ENCODE measurements around the gene MAN1C1. TPM values are rescaled to one million over a fixed set of nuclear protein-coding genes. Genes with fewer than 3 reads are reported as not detected.
"Not testable (repeated sequence)": the region's sequence is repeated elsewhere in the genome, so short reads cannot be mapped to it uniquely, and the experiment has no call there.

Gene MAN1C1
- total RNA-seq, 1 donor from 2014 or later = 29.1 TPM

DNA sequence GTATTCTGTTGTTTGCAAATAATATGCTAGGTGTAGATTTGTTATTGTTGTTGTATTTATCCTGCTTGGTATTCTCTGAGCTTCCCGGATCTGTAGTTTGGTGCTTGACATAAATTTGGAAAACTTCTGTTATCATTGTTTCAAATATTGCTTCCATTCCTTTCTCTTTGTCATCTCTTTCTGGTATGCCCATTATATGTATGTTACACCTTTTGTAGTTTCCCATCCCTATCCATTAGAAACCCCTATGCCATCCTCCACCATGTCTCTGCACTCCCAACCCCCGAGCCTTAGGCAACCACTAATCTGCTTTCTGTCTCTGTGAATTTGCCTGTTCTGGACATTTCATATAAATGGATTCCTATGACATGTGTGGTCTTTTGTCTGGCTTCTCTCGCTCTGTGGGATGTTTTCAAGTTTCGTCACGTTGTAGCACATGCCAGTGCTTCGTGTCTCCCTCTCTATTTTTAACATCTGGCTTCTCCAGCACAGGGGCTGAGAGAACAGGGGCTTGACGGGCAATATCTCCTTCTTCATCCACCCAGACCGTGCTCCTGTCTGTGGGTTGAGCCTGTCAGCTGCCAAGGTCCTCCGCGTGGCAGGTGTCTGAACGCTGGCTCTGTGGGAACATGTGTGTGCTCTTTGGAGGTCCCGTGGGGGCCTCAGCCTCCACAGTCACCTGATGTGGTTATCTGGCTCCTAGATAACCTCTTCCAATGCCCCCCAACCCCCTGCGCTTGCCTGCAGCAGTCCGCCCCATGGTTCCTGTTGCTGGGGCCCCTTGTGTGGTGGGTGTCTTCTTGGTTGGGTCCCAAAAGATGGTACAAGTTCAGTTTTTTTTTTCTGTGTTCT is 32.8 kb upstream of the MAN1C1 start:
- Mint-ChIP-seq H3K9me3 (ENCODE audit: unreplicated experiment) (no peaks in the 10 kb centered on the region), H3K36me3 (ENCODE audit: low read depth, unreplicated experiment) (peaks cover 8% of the 10 kb centered on the region), H3K4me3 (ENCODE audit: unreplicated experiment) (no peak overlapping the region), H3K27me3 (ENCODE audit: unreplicated experiment) (peaks cover 4% of the 10 kb centered on the region), H3K4me1 (ENCODE audit: unreplicated experiment) (peaks cover 5% of the 10 kb centered on the region), H3K27ac (ENCODE audit: unreplicated experiment) (no peak overlapping the region)
- TF ChIP-seq, protein P1, sequence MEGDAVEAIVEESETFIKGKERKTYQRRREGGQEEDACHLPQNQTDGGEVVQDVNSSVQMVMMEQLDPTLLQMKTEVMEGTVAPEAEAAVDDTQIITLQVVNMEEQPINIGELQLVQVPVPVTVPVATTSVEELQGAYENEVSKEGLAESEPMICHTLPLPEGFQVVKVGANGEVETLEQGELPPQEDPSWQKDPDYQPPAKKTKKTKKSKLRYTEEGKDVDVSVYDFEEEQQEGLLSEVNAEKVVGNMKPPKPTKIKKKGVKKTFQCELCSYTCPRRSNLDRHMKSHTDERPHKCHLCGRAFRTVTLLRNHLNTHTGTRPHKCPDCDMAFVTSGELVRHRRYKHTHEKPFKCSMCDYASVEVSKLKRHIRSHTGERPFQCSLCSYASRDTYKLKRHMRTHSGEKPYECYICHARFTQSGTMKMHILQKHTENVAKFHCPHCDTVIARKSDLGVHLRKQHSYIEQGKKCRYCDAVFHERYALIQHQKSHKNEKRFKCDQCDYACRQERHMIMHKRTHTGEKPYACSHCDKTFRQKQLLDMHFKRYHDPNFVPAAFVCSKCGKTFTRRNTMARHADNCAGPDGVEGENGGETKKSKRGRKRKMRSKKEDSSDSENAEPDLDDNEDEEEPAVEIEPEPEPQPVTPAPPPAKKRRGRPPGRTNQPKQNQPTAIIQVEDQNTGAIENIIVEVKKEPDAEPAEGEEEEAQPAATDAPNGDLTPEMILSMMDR (IDR thresholded peaks at IDR 0.05; ENCODE audit: unreplicated experiment) = no peak
- DNase-seq (ENCODE audit: low spot score) = no peak

- peaks cover 3% of the 10 kb centered on the region for H3K4me1 Mint-ChIP-seq (ENCODE audit: unreplicated experiment)
- H3K27ac Mint-ChIP-seq (ENCODE audit: unreplicated experiment) = no peak overlapping the region
- H3K27me3 Mint-ChIP-seq (ENCODE audit: unreplicated experiment) = peaks cover 6% of the 10 kb centered on the region
Measured at GRCh38 chr1:25586181-25586588, 30.4 kb upstream of the MAN1C1 start.

DNA sequence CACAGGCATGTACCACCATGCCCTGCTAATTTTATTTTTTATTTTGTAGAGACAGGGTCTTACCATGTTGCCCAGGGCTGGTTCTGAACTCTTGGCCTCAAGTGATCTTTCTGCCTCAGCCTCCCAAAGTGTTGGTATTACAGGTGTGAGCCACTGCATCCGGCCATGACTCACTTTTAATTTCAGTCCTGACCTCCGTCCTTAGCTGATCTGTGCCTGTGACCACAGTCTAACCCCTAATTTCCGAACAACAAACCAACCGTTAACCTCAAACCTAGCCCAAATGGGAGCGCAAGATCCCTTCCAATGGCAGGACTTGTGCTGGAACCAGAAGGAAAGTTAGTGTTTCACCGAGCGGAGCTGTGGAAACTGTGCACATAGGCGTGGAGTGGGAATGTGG is 29.3 kb upstream of the MAN1C1 start:
- Mint-ChIP-seq H3K4me1 (ENCODE audit: unreplicated experiment) (peaks cover 3% of the 10 kb centered on the region), H3K27ac (ENCODE audit: unreplicated experiment) (no peak overlapping the region), H3K4me3 (ENCODE audit: unreplicated experiment) (no peak overlapping the region), H3K36me3 (ENCODE audit: low read depth, unreplicated experiment) (peaks cover 8% of the 10 kb centered on the region), H3K9me3 (ENCODE audit: unreplicated experiment) (no peaks in the 10 kb centered on the region), H3K27me3 (ENCODE audit: unreplicated experiment) (peaks cover 6% of the 10 kb centered on the region)
- TF ChIP-seq, protein P1 (IDR thresholded peaks at IDR 0.05; ENCODE audit: unreplicated experiment) = no peak
- DNase-seq (ENCODE audit: low spot score) = no peak

More at GRCh38 chr1:25586181-25586588, 30.4 kb upstream of the MAN1C1 start:
- H3K36me3 Mint-ChIP-seq (ENCODE audit: low read depth, unreplicated experiment) = peaks cover 8% of the 10 kb centered on the region
- TF ChIP-seq, protein P1 (IDR thresholded peaks at IDR 0.05; ENCODE audit: unreplicated experiment) = no peak
- DNase-seq (ENCODE audit: low spot score) = no peak
- no peaks in the 10 kb centered on the region for H3K9me3 Mint-ChIP-seq (ENCODE audit: unreplicated experiment)
- H3K4me3 Mint-ChIP-seq (ENCODE audit: unreplicated experiment) = no peak overlapping the region

DNA sequence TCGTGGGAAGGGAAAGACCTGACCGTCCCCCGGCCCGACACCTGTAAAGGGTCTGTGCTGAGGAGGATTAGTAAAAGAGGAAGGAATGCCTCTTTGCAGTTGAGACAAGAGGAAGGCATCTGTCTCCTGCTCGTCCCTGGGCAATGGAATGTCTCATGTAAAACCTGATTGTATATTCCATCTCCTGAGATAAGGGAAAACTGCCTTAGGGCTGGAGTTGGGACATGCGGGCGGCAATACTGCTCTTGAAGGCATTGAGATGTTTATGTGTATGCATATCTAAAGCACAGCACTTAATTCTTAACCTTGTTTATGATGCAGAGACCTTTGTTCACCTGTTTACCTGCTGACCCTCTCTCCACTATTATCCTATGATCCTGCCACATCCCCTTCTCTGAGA is 28.4 kb upstream of the MAN1C1 start:
- H3K27me3 Mint-ChIP-seq (ENCODE audit: unreplicated experiment); DNase-seq (ENCODE audit: low spot score); H3K27ac Mint-ChIP-seq (ENCODE audit: unreplicated experiment); H3K9me3 Mint-ChIP-seq (ENCODE audit: unreplicated experiment); H3K4me3 Mint-ChIP-seq (ENCODE audit: unreplicated experiment); H3K4me1 Mint-ChIP-seq (ENCODE audit: unreplicated experiment); H3K36me3 Mint-ChIP-seq (ENCODE audit: low read depth, unreplicated experiment): not testable (repeated sequence)

DNA sequence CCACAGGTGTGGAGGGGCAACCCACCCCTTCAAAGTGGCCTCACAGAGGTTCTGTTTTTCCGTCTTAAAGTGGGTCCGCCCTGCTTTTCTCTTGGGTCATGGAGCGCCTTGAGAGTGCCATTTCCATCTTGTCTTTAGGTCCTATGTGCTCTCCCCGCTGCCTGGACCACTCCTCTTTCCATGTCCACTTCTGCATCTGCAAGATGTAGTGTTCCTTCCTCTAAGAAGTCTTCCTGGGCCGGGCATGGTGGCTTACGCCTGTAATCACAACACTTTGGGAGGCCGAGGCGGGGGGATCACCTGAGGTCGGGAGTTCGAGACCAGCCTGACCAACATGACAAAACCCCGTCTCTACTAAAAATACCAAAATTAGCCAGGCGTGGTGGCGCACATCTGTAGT is 27.8 kb upstream of the MAN1C1 start:
- not testable (repeated sequence) for H3K9me3 Mint-ChIP-seq (ENCODE audit: unreplicated experiment); H3K4me1 Mint-ChIP-seq (ENCODE audit: unreplicated experiment); H3K27me3 Mint-ChIP-seq (ENCODE audit: unreplicated experiment); H3K27ac Mint-ChIP-seq (ENCODE audit: unreplicated experiment); DNase-seq (ENCODE audit: low spot score); H3K36me3 Mint-ChIP-seq (ENCODE audit: low read depth, unreplicated experiment); H3K4me3 Mint-ChIP-seq (ENCODE audit: unreplicated experiment)

GRCh38 chr1:25590096-25590824 is 26.3 kb upstream of the MAN1C1 start:
- no peak for DNase-seq (ENCODE audit: low spot score)
- Mint-ChIP-seq H3K27ac (ENCODE audit: unreplicated experiment) (no peak overlapping the region), H3K36me3 (ENCODE audit: low read depth, unreplicated experiment) (no peaks in the 10 kb centered on the region), H3K9me3 (ENCODE audit: unreplicated experiment) (no peaks in the 10 kb centered on the region), H3K27me3 (ENCODE audit: unreplicated experiment) (peaks cover 6% of the 10 kb centered on the region), H3K4me1 (ENCODE audit: unreplicated experiment) (peaks cover 6% of the 10 kb centered on the region), H3K4me3 (ENCODE audit: unreplicated experiment) (no peak overlapping the region)
- TF ChIP-seq, protein P1 (IDR thresholded peaks at IDR 0.05; ENCODE audit: unreplicated experiment) = no peak

Measured in endothelial cell (in vitro differentiated cells).